Measurements from ENCODE around the gene KCNV2.

- TF ChIP-seq ZFX (IDR thresholded peaks at IDR 0.05) (no peak), CTCF (conservative IDR thresholded peaks at IDR 0.05) (no peak)
These were observed 41.5 kb upstream of the KCNV2 start for GRCh38 chr9:2675834-2676233.
